ENCODE measurements around the gene ITGB7. TPM values are rescaled to one million over a fixed set of nuclear protein-coding genes. Genes with fewer than 3 reads are reported as not detected.

Gene ITGB7
- total and polyA plus RNA-seq, 9 of the 15 experiments (the other 6 are each of a cell fraction or from before 2014, with no cell fraction given) = 0.06 to 2.0 (median 0.67) TPM

- peak overlapping the region in 1 of 2 experiments; percentile 10; a peak in 1 of 4 replicates for H3K9ac ChIP-seq (ENCODE audit: insufficient read depth in 1 of 2, low read depth in 2 of 2, low read length in 2 of 2)
- peaks cover 15 to 26% of the 10 kb centered on the region in 2 experiments; a peak in 4 of 5 replicates for H3K4me1 ChIP-seq (replicated peaks in 1 of 2; ENCODE audit: control insufficient read depth in 2 of 2, insufficient read depth in 2 of 2, low read length in 2 of 2)
- in situ Hi-C loops (cut with MboI) (loop anchor here (10.0 kb wide), 1 partner anchor 144 kb away; no protein-coding TSS in a partner anchor), intact Hi-C loops (cut with micrococcal nuclease) (no loop called here)
- FAIRE-seq (no peak), DNase-seq (ENCODE audit: extremely low read depth in 1 of 4, low spot score in 3 of 4) (no peak), ATAC-seq (no peak)
- H3K36me3 ChIP-seq (ENCODE audit: control insufficient read depth, insufficient read depth, low read length) = peaks cover 20% of the 10 kb centered on the region; the same call in 2 of the 3 replicates
- H3K27ac ChIP-seq (ENCODE audit: extremely low read depth, low read depth, low read length) = no peak overlapping the region
- POLR2A ChIA-PET = interaction anchor here (0.8 to 1.0 kb wide), 2 partner anchors 12 to 83 kb away, joined by 4 read pairs; no protein-coding TSS in a partner anchor
- CTCF ChIA-PET (ENCODE audit: low intra/inter-chr PET ratio) = no interaction called here
- BruUV-seq (replicated peaks) = no TSS peak
- TF ChIP-seq MLX (CRISPR knock-in tag; conservative IDR thresholded peaks at IDR 0.05) (no peak), FOXA3 (CRISPR knock-in tag; conservative IDR thresholded peaks at IDR 0.05 in 1 of 2, IDR thresholded peaks at IDR 0.05 in 1 of 2) (peak in 1 of 2 experiments; percentile 42; a peak in 1 of 4 replicates), ZNF830 (CRISPR knock-in tag; IDR thresholded peaks at IDR 0.05) (no peak), ZNF77 (CRISPR knock-in tag; IDR thresholded peaks at IDR 0.05) (no peak)
- no peak overlapping the region for H2AFZ ChIP-seq (ENCODE audit: low read depth, low read length)
- H3K4me3 ChIP-seq = no peak overlapping the region
- no peaks in the 10 kb centered on the region for H3K9me1 ChIP-seq (ENCODE audit: control insufficient read depth, insufficient read depth, low read length)
- no peaks in the 10 kb centered on the region for H3K27me3 ChIP-seq (ENCODE audit: control insufficient read depth in 2 of 2, insufficient read depth in 2 of 2, low read length in 2 of 2)
- no peaks in the 10 kb centered on the region for H4K20me1 ChIP-seq (replicated peaks; ENCODE audit: control insufficient read depth, insufficient read depth, low read length)
- H3K79me2 ChIP-seq (ENCODE audit: control insufficient read depth, insufficient read depth, low read length) = no peaks in the 10 kb centered on the region
- no peaks in the 10 kb centered on the region for H3K9me3 ChIP-seq (replicated peaks; ENCODE audit: control insufficient read depth, insufficient read depth, low read depth, low read length)
- WGBS (ENCODE audit: insufficient coverage, low coverage, missing lambda C conversion rate) = 25% methylated on average over 2 of the region's 2 CpGs
- H3K4me2 ChIP-seq (ENCODE audit: insufficient read depth, low read length) = no peak overlapping the region
These were observed 1.4 kb upstream of the ITGB7 start for GRCh38 chr12:53208435-53208834.
